ENCODE measurements around the gene PAK6. TPM values are rescaled to one million over a fixed set of nuclear protein-coding genes. Genes with fewer than 3 reads are reported as not detected.

The PAK6 gene
- total and polyA plus RNA-seq, 11 donors = 0.93 to 17.4 (median 7.6) TPM

DNA sequence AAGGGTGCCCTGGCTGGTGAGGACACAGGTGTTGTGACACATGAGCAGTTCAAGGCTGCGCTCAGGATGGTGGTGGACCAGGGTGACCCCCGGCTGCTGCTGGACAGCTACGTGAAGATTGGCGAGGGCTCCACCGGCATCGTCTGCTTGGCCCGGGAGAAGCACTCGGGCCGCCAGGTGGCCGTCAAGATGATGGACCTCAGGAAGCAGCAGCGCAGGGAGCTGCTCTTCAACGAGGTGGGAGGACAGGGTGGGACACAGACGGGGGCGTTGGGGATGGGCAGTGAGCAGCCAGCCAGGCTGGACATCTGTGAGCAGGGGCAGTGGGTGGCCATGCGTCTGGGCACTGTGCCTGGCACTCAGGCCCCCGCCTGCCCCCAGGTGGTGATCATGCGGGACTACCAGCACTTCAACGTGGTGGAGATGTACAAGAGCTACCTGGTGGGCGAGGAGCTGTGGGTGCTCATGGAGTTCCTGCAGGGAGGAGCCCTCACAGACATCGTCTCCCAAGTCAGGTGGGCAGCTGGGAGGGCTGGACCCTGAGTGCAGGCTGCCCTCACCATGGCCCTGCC, 33.7 kb downstream of the PAK6 start:
- H3K4me3 ChIP-seq = no peak overlapping the region
- 77 to 92% (median 79%) methylated on average over 14 to 20 of the region's 20 CpGs for WGBS, 4 donors
- H3K27me3 ChIP-seq = peaks cover 0 to under 1% (median 0%) of the 10 kb centered on the region in 9 donors
- TF ChIP-seq POLR2A (IDR thresholded peaks at IDR 0.05) = no peak
- TF ChIP-seq, protein P1, sequence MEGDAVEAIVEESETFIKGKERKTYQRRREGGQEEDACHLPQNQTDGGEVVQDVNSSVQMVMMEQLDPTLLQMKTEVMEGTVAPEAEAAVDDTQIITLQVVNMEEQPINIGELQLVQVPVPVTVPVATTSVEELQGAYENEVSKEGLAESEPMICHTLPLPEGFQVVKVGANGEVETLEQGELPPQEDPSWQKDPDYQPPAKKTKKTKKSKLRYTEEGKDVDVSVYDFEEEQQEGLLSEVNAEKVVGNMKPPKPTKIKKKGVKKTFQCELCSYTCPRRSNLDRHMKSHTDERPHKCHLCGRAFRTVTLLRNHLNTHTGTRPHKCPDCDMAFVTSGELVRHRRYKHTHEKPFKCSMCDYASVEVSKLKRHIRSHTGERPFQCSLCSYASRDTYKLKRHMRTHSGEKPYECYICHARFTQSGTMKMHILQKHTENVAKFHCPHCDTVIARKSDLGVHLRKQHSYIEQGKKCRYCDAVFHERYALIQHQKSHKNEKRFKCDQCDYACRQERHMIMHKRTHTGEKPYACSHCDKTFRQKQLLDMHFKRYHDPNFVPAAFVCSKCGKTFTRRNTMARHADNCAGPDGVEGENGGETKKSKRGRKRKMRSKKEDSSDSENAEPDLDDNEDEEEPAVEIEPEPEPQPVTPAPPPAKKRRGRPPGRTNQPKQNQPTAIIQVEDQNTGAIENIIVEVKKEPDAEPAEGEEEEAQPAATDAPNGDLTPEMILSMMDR (IDR thresholded peaks at IDR 0.05) = peak in 2 of 12 donors; percentile 18 to 24
- no peaks in the 10 kb centered on the region for H3K36me3 ChIP-seq
- peaks cover 0 to 20% (median 0%) of the 10 kb centered on the region in 12 donors for H3K4me1 ChIP-seq
- intact Hi-C loops (cut with DNase I) = loop anchor here in 6 of 10 donors (1.0 to 10.0 kb wide), 5 partner anchors 54 to 488 kb away; partner anchors contain the start of gene FSIP1 (in 2 of the 6)
- DNase-seq (no peak), ATAC-seq (no peak)
- H3K27ac ChIP-seq = no peak overlapping the region
- no peaks in the 10 kb centered on the region for H3K9me3 ChIP-seq

DNA sequence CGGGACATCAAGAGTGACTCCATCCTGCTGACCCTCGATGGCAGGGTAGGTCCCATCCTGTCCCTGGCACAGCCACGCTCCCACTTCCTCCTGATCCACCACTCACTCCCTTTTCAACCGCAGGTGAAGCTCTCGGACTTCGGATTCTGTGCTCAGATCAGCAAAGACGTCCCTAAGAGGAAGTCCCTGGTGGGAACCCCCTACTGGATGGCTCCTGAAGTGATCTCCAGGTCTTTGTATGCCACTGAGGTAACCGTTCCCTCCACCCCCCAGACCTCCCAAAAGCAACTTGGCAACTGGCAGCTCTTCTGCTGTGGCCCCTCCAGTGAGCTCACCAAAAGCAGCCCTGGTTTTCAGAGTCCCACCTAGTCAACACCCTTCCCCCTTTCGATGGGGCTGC, 34.6 kb downstream of the PAK6 start:
- H3K4me3 ChIP-seq = no peak overlapping the region
- peaks cover 0 to 8% (median 0%) of the 10 kb centered on the region in 9 donors for H3K27me3 ChIP-seq
- TF ChIP-seq, protein P1 (IDR thresholded peaks at IDR 0.05) = no peak
- no peak for TF ChIP-seq POLR2A (IDR thresholded peaks at IDR 0.05)
- H3K27ac ChIP-seq = no peak overlapping the region
- no peaks in the 10 kb centered on the region for H3K9me3 ChIP-seq
- H3K36me3 ChIP-seq = no peaks in the 10 kb centered on the region
- no peak for ATAC-seq
- intact Hi-C loops (cut with DNase I) = loop anchor here in 6 of 10 donors (1.0 to 10.0 kb wide), 5 partner anchors 55 to 489 kb away; partner anchors contain the start of gene FSIP1 (in 2 of the 6)
- WGBS, 4 donors = 79 to 87% (median 86%) methylated on average over 9 of the region's 9 CpGs
- DNase-seq = no peak
- H3K4me1 ChIP-seq = peaks cover 0 to 26% (median 0%) of the 10 kb centered on the region in 12 donors

DNA sequence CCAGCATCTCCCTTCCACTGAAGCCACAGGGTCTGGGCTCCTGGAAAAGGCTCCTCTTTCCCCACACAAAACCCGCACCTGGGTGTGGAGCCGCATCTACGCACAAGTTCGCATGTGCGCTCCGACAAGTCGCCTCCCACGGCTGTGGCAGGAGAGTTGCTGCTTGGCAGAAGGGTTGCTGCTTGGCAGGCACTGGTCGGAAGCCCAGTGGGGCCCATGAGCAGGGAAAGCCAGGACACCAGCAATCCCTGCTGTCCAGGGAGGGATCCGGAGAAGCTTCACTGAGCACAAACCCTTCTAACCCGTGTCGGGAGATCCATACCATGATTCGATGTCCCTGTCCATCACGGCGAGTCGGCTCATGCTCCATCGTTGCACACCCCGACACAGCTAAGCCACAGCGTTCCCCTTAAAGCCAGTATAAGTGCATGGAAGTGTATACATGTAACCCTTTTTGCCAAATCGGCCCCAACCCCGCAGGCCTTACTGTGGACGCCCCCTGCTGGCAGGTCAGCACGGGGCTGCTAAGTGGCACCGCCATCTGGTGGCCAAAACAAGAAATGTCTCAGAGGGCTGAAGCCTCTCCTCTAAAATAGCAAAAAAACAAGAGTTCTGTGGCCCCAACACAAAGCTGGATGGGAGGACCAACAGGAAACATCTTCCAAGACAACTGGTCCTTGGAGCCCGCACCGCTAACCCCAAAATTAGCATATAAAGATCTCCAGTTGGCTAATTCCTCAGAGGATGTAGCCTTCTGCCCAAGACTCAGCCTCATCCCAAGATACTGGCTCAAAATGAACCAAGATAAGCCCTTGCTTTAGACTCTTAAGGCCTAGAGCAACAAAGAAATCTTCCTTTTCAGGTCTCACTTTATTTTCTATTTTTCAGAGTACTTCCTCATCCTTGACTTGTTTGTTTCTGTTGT, 35.7 kb downstream of the PAK6 start:
- Histone ChIP-seq H3K27me3 (peaks cover 2 to 20% (median 8%) of the 10 kb centered on the region in 9 donors), H3K36me3 (no peaks in the 10 kb centered on the region), H3K27ac (no peak overlapping the region), H3K4me1 (peaks cover 0 to 31% (median 2%) of the 10 kb centered on the region in 12 donors), H3K9me3 (no peaks in the 10 kb centered on the region), H3K4me3 (no peak overlapping the region)
- DNase-seq (peak; percentile 79 to 90 (median 82)), ATAC-seq (peak; percentile 43 to 69 (median 55))
- WGBS, 4 donors = 50 to 57% (median 53%) methylated on average over 25 to 26 of the region's 26 CpGs
- TF ChIP-seq, protein P1 (IDR thresholded peaks at IDR 0.05) = peak; percentile 99 to 100 (median 100)
- TF ChIP-seq POLR2A (IDR thresholded peaks at IDR 0.05) = no peak
- intact Hi-C loops (cut with DNase I) = loop anchor here (1.0 to 10.0 kb wide), 13 partner anchors 38 to 490 kb away; partner anchors contain the start of gene FSIP1 (in 2 of the 10)

DNA sequence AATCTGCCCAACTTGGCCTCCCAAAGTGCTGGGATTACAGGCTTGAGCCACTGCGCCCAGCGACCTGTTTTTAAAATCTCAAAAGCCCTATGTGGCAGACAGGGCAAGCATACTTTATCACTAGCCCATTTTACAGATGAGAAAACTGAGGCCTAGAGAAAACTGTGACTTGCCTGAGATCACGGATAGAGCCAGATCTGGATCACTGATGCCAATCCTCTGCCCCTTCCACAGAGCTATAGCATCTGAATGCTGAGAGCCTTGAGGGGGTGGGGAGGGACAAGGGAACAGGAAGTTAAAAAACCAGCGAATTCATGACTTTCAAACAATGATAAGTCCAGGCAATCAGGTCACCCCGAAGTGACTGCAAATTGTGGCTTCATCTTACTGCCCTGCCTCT, 36.7 kb downstream of the PAK6 start:
- peaks cover 0 to 34% (median 5%) of the 10 kb centered on the region in 12 donors for H3K4me1 ChIP-seq
- 75 to 80% (median 77%) methylated on average over 5 of the region's 5 CpGs for WGBS, 4 donors
- no peak for TF ChIP-seq POLR2A (IDR thresholded peaks at IDR 0.05)
- TF ChIP-seq, protein P1 (IDR thresholded peaks at IDR 0.05) = no peak
- DNase-seq (no peak), ATAC-seq (no peak)
- no peaks in the 10 kb centered on the region for H3K9me3 ChIP-seq
- H3K27me3 ChIP-seq = peaks cover 5 to 29% (median 17%) of the 10 kb centered on the region in 9 donors
- H3K36me3 ChIP-seq = no peaks in the 10 kb centered on the region
- intact Hi-C loops (cut with DNase I) = loop anchor here (1.0 to 10.0 kb wide), 9 partner anchors 37 to 491 kb away; partner anchors contain the start of gene FSIP1 (in 2 of the 10)
- H3K27ac ChIP-seq = no peak overlapping the region
- no peak overlapping the region for H3K4me3 ChIP-seq

Measured in heart left ventricle (tissue), 16 donors.